ENCODE measurements around the gene RSF1.
"Not testable (repeated sequence)": the region's sequence is repeated elsewhere in the genome, so short reads cannot be mapped to it uniquely, and the experiment has no call there.

Gene RSF1

GRCh38 chr11:77820565-77821348 is at the start of gene RSF1, which contains the start of gene AAMDC:
RSF1 (minus strand) TSS chr11:77820722; CDS start chr11:77820714, 8 bp downstream.
AAMDC (plus strand) TSS chr11:77821144; CDS start chr11:77842497, 21,353 bp downstream.
- no peak for FAIRE-seq

GRCh38 chr11:77868744-77869143 is 48.2 kb upstream of the RSF1 start:
- no peak for FAIRE-seq

- FAIRE-seq, result no peak
These were observed 45.8 kb upstream of the RSF1 start for GRCh38 chr11:77866336-77866735.

- FAIRE-seq, result no peak
These were observed 45.3 kb upstream of the RSF1 start for GRCh38 chr11:77865805-77866204.

- not testable (repeated sequence) for FAIRE-seq
These were observed 40.9 kb upstream of the RSF1 start for GRCh38 chr11:77861444-77861843.

GRCh38 chr11:77857906-77858457 is 37.5 kb upstream of the RSF1 start:
- not testable (repeated sequence) for FAIRE-seq

- no peak for FAIRE-seq
These were observed 34.3 kb upstream of the RSF1 start for GRCh38 chr11:77854838-77855237.

- FAIRE-seq, result no peak
These were observed 31.0 kb upstream of the RSF1 start for GRCh38 chr11:77851503-77851902.

GRCh38 chr11:77843700-77844099 is 23.2 kb upstream of the RSF1 start:
- not testable (repeated sequence) for FAIRE-seq

GRCh38 chr11:77842441-77843121 is 22.1 kb upstream of the RSF1 start:
- no peak for FAIRE-seq

GRCh38 chr11:77833302-77833701 is 12.8 kb upstream of the RSF1 start:
- no peak for FAIRE-seq

GRCh38 chr11:77828926-77829325 is 8.4 kb upstream of the RSF1 start:
- no peak for FAIRE-seq

- no peak for FAIRE-seq
These were observed 3.3 kb upstream of the RSF1 start for GRCh38 chr11:77823775-77824174.

GRCh38 chr11:77822126-77822525 is 1.6 kb upstream of the RSF1 start:
- FAIRE-seq, result not testable (repeated sequence)

GRCh38 chr11:77821349-77821851 is 878 bp upstream of the RSF1 start:
- no peak for FAIRE-seq

GRCh38 chr11:77819921-77820564 is 479 bp downstream of the RSF1 start:
- no peak for FAIRE-seq

- no peak for FAIRE-seq
These were observed 1.1 kb downstream of the RSF1 start for GRCh38 chr11:77819411-77819920.

GRCh38 chr11:77815459-77815858 is 5.1 kb downstream of the RSF1 start:
- FAIRE-seq, result no peak

GRCh38 chr11:77814848-77815247 is 5.7 kb downstream of the RSF1 start:
- FAIRE-seq, result no peak

GRCh38 chr11:77813256-77813655 is 7.3 kb downstream of the RSF1 start:
- no peak for FAIRE-seq

- no peak for FAIRE-seq
These were observed 13.5 kb downstream of the RSF1 start for GRCh38 chr11:77806993-77807392.

GRCh38 chr11:77806415-77806814 is 14.1 kb downstream of the RSF1 start:
- FAIRE-seq, result no peak

GRCh38 chr11:77801477-77801876 is 19.0 kb downstream of the RSF1 start:
- no peak for FAIRE-seq

Data from islet of Langerhans (tissue), 1 donor.